ENCODE measurements around the gene GDPD3.
A peak's percentile ranks its signal among the peaks of the same experiment; 100 is the strongest.

The GDPD3 gene

GRCh38 chr16:30147843-30148510, 34.6 kb upstream of the GDPD3 start:
- FAIRE-seq (no peak), DNase-seq (ENCODE audit: insufficient read length, low spot score) (no peak)
- no peak for TF ChIP-seq CTCF (IDR thresholded peaks at IDR 0.05; ENCODE audit: insufficient read depth, missing control alignments)

GRCh38 chr16:30145657-30146056, 32.3 kb upstream of the GDPD3 start:
- DNase-seq (ENCODE audit: insufficient read length, low spot score), result no peak
- no peak for FAIRE-seq
- TF ChIP-seq CTCF (IDR thresholded peaks at IDR 0.05; ENCODE audit: insufficient read depth, missing control alignments), result no peak

- no peak for DNase-seq (ENCODE audit: insufficient read length, low spot score)
- FAIRE-seq, result no peak
- TF ChIP-seq CTCF (IDR thresholded peaks at IDR 0.05; ENCODE audit: insufficient read depth, missing control alignments), result no peak
These were observed 31.6 kb upstream of the GDPD3 start for GRCh38 chr16:30144917-30145316.

- FAIRE-seq (no peak), DNase-seq (ENCODE audit: insufficient read length, low spot score) (no peak)
- no peak for TF ChIP-seq CTCF (IDR thresholded peaks at IDR 0.05; ENCODE audit: insufficient read depth, missing control alignments)
These were observed 30.7 kb upstream of the GDPD3 start for GRCh38 chr16:30144017-30144416.

- TF ChIP-seq CTCF (IDR thresholded peaks at IDR 0.05; ENCODE audit: insufficient read depth, missing control alignments), result no peak
- DNase-seq (ENCODE audit: insufficient read length, low spot score) (no peak), FAIRE-seq (no peak)
These were observed 30.0 kb upstream of the GDPD3 start for GRCh38 chr16:30143347-30143702.

GRCh38 chr16:30142672-30143346, 29.5 kb upstream of the GDPD3 start:
- TF ChIP-seq CTCF (IDR thresholded peaks at IDR 0.05; ENCODE audit: insufficient read depth, missing control alignments), result peak; percentile 28
- FAIRE-seq, result no peak
- DNase-seq (ENCODE audit: insufficient read length, low spot score), result no peak

GRCh38 chr16:30141750-30142149, 28.4 kb upstream of the GDPD3 start:
- no peak for FAIRE-seq
- DNase-seq (ENCODE audit: insufficient read length, low spot score), result no peak
- no peak for TF ChIP-seq CTCF (IDR thresholded peaks at IDR 0.05; ENCODE audit: insufficient read depth, missing control alignments)

All from D721Med (cell line).